Stimulated activated CD8-positive, alpha-beta memory T cell treated with anti-CD3 and anti-CD28 coated beads, Interleukin-12 subunit alpha, Interleukin-12 subunit beta, amount 100 ng/mL, for 24 hours (primary cell): ENCODE results near the gene STXBP1.
A peak's percentile ranks its signal among the peaks of the same experiment; 100 is the strongest.

ENCODE experiments used
- DNase-seq: peaks from one replicate; pipeline ENCODE4 v3.0.0-alpha.2; 2020; ENCODE audit errors: extremely low read depth

Gene STXBP1

GRCh38 chr9:127715470-127716337, 103.6 kb downstream of the STXBP1 start, which contains the start of the genes PTRH1 and TTC16:
Gene PTRH1, minus strand, starts transcription at chr9:127715663. Its CDS starts 24 bp downstream, at chr9:127715639.
Gene TTC16, plus strand, starts transcription at chr9:127716079. Its CDS starts 67 bp downstream, at chr9:127716146.
- peak; percentile 95 for DNase-seq

- DNase-seq, result no peak
These were observed 104.3 kb downstream of the STXBP1 start for GRCh38 chr9:127716412-127716811.

- no peak for DNase-seq
These were observed 105.7 kb downstream of the STXBP1 start for GRCh38 chr9:127717766-127718165.

GRCh38 chr9:127720031-127720864, 108.2 kb downstream of the STXBP1 start:
- DNase-seq, result no peak

GRCh38 chr9:127720865-127721227, 108.8 kb downstream of the STXBP1 start:
- DNase-seq, result no peak

GRCh38 chr9:127721391-127721821, 109.3 kb downstream of the STXBP1 start:
- no peak for DNase-seq

GRCh38 chr9:127722055-127722745, 110.1 kb downstream of the STXBP1 start:
- DNase-seq, result no peak

- no peak for DNase-seq
These were observed 110.9 kb downstream of the STXBP1 start for GRCh38 chr9:127723013-127723412.

GRCh38 chr9:127723444-127723843, 111.4 kb downstream of the STXBP1 start:
- DNase-seq, result no peak

GRCh38 chr9:127724012-127724411, 111.9 kb downstream of the STXBP1 start:
- no peak for DNase-seq

GRCh38 chr9:127726871-127727270, 114.8 kb downstream of the STXBP1 start:
- DNase-seq, result no peak

GRCh38 chr9:127728808-127729207, 116.7 kb downstream of the STXBP1 start:
- DNase-seq, result no peak

- DNase-seq, result no peak
These were observed 117.6 kb downstream of the STXBP1 start for GRCh38 chr9:127729522-127730256.

GRCh38 chr9:127730262-127730661, 118.2 kb downstream of the STXBP1 start:
- no peak for DNase-seq

- DNase-seq, result no peak
These were observed 118.8 kb downstream of the STXBP1 start for GRCh38 chr9:127730799-127731410.

GRCh38 chr9:127731938-127732337, 119.9 kb downstream of the STXBP1 start:
- no peak for DNase-seq

GRCh38 chr9:127732444-127732843, 120.4 kb downstream of the STXBP1 start:
- no peak for DNase-seq

GRCh38 chr9:127733614-127734013, 121.5 kb downstream of the STXBP1 start:
- no peak for DNase-seq

- DNase-seq, result no peak
These were observed 122.2 kb downstream of the STXBP1 start for GRCh38 chr9:127734247-127734746.

- DNase-seq, result peak; percentile 98
These were observed 122.9 kb downstream of the STXBP1 start, which contains the start of gene TOR2A for GRCh38 chr9:127734747-127735529. Gene TOR2A, minus strand, starts transcription at chr9:127735294. Its CDS starts 24 bp downstream, at chr9:127735270.
